K562 (cell line): ENCODE data around the gene AHCYL2. TPM values are rescaled to one million over a fixed set of nuclear protein-coding genes. Genes with fewer than 3 reads are reported as not detected.

ENCODE experiments used
- ATAC-seq: fragments of 200-7000 bp; cut with Tn5 transposase; 3 replicates; pipeline ENCODE4 v1.9.1; 2020; ENCODE audit warnings: moderate library complexity
- BruUV-seq: library from RNA; stranded (reverse); fragments of 400-500 nt; replicated peaks from 2 replicates; lab custom pipeline; 2021; lab: Mats Ljungman, UMichigan
- CTCF ChIA-PET: fragments of 300-600 bp; formaldehyde crosslinking; extraction: SDS; loops from one replicate; lab custom pipeline; 2021; ENCODE audit warnings: low intra/inter-chr PET ratio; lab: Yijun Ruan, JAX
- POLR2A ChIA-PET: fragments of 300-600, 350-650 bp; sonication (Branson Sonifier 250); formaldehyde crosslinking; extraction: SDS; loops from one replicate; lab custom pipeline; 2021; ENCODE audit warnings: antibody characterized with exemption, inconsistent platforms; lab: Yijun Ruan, JAX
- DNase-seq, 4 experiments: peaks; one replicate each; pipeline versions ENCODE4 v3.0.0 to v3.0.0-alpha.2; 2011 to 2018; ENCODE audit warnings: low spot score in 3 of 4, mixed read lengths in 3 of 4; ENCODE audit errors: extremely low read depth in 1 of 4
- FAIRE-seq: peaks from 2 replicates; lab custom pipeline; 2011; peaks lifted over from hg19 to GRCh38; lab: Jason Lieb, UNC
- H2AFZ ChIP-seq: 2 replicates; pipeline ENCODE4 v1.6.0; 2011; ENCODE audit warnings: low read depth, low read length, control low read depth, inconsistent platforms
- H3K27ac ChIP-seq: fragments of 200-600 bp; 3 replicates; pipeline ENCODE4 v1.8.0; 2011; ENCODE audit warnings: low read depth, mild to moderate bottlenecking, control low read depth, inconsistent platforms, low read length, moderate library complexity, mixed read lengths; ENCODE audit errors: extremely low read depth
- H3K27me3 ChIP-seq, 2 experiments: fragments of 300-600 bp in 1 of 2; 2 replicates in 1 of 2; 3 replicates in 1 of 2; pipeline versions ENCODE4 v1.6.0 to v1.8.0; 2011; ENCODE audit warnings: inconsistent platforms in 2 of 2, low read length in 2 of 2, mild to moderate bottlenecking in 1 of 2, mixed read lengths in 1 of 2, moderate library complexity in 1 of 2; ENCODE audit not compliant: control insufficient read depth in 2 of 2, insufficient read depth in 2 of 2
- H3K36me3 ChIP-seq: fragments of 300-600 bp; 3 replicates; pipeline ENCODE4 v1.8.0; 2011; ENCODE audit warnings: mild to moderate bottlenecking, low read length, inconsistent platforms; ENCODE audit not compliant: control insufficient read depth, insufficient read depth
- H3K4me1 ChIP-seq, 2 experiments: fragments of 200-600 bp in 1 of 2; replicated peaks in 1 of 2; 2 replicates in 1 of 2; 3 replicates in 1 of 2; pipeline versions ENCODE4 v1.5.1 to v1.8.0; 2011; ENCODE audit warnings: inconsistent platforms in 2 of 2, low read length in 2 of 2, mild to moderate bottlenecking in 1 of 2, mixed read lengths in 1 of 2, moderate library complexity in 1 of 2; ENCODE audit not compliant: control insufficient read depth in 2 of 2, insufficient read depth in 2 of 2
- H3K4me2 ChIP-seq: 2 replicates; pipeline ENCODE4 v1.6.1; 2011; ENCODE audit warnings: low read length, control low read depth, inconsistent platforms, mixed read lengths; ENCODE audit not compliant: insufficient read depth
- H3K4me3 ChIP-seq: fragments of 200-600 bp; sonication (generic), shearing (Covaris generic); 2 replicates; pipeline ENCODE4 v1.5.1; 2016; ENCODE audit warnings: control low read depth, inconsistent platforms
- H3K79me2 ChIP-seq: fragments of 200-600 bp; 3 replicates; pipeline ENCODE4 v1.8.0; 2011; ENCODE audit warnings: low read length, inconsistent platforms; ENCODE audit not compliant: control insufficient read depth, insufficient read depth
- H3K9ac ChIP-seq, 2 experiments: 2 replicates each; pipeline versions ENCODE4 v1.6.0 to v1.6.1; 2011; ENCODE audit warnings: low read depth in 2 of 2, low read length in 2 of 2, control low read depth in 1 of 2, inconsistent platforms in 1 of 2, mild to moderate bottlenecking in 1 of 2, mixed read lengths in 1 of 2; ENCODE audit not compliant: insufficient read depth in 1 of 2
- H3K9me1 ChIP-seq: one replicate; pipeline ENCODE4 v1.6.0; 2011; ENCODE audit warnings: inconsistent platforms, mild to moderate bottlenecking, low read length, moderate library complexity; ENCODE audit not compliant: control insufficient read depth, insufficient read depth
- H3K9me3 ChIP-seq: replicated peaks from 2 replicates; pipeline ENCODE4 v1.5.1; 2011; ENCODE audit warnings: low read depth, low read length, inconsistent platforms; ENCODE audit not compliant: control insufficient read depth, insufficient read depth
- H4K20me1 ChIP-seq: replicated peaks from 2 replicates; pipeline ENCODE4 v1.6.1; 2011; ENCODE audit warnings: low read length, inconsistent platforms, mixed read lengths; ENCODE audit not compliant: control insufficient read depth, insufficient read depth
- CHD2 ChIP-seq: IDR thresholded peaks from 2 replicates; pipeline ENCODE4 v1.6.1; 2011; ENCODE audit warnings: low read depth, low read length
- SREBF2 ChIP-seq: sonication (generic); formaldehyde crosslinking; IDR thresholded peaks from 2 replicates; pipeline ENCODE4 v1.4.0; 2020; ENCODE audit warnings: mild to moderate bottlenecking, missing genetic modification reagents
- WGBS: fragments of 100-300 bp; shearing (Covaris generic); methylation state at CpG from one replicate; pipeline ENCODE4 v1.1.6; 2016; ENCODE audit warnings: low coverage, mixed read lengths; ENCODE audit not compliant: insufficient coverage; ENCODE audit errors: missing lambda C conversion rate; 5-methylcytosine and 5-hydroxymethylcytosine counted together
- in situ Hi-C: fragments of 300-500 bp; cut with MboI; formaldehyde crosslinking; loops from 4 replicates; pipeline ENCODE4 v1.15.0; 2018; ENCODE audit warnings: inconsistent platforms, mixed read lengths
- intact Hi-C: fragments of 100-400 bp; cut with micrococcal nuclease; formaldehyde crosslinking; loops from 2 replicates; pipeline ENCODE4 v1.14.2; 2022
- polyA plus RNA-seq, 8 experiments: library from polyadenylated mRNA; depleted of rRNA in 4 of 8; stranded (reverse) in 5 of 8; unstranded in 3 of 8; fragments of >200 nt; fragmentation: Nextera tagmentation in 2 of 8; fragmentation: Illumina TruSeq in 1 of 8; extraction: Ambion mirVana in 2 of 8; extraction: Trizol in 1 of 8; gene quantifications; 2 replicates each; pipeline versions ENCODE4 v1.2.1 to v1.2.3, GENCODE V29; 2011 to 2014; ENCODE audit warnings: inconsistent platforms in 1 of 8, missing spikeins in 1 of 8
- total RNA-seq, 7 experiments: library from RNA; depleted of rRNA in 6 of 7; stranded (reverse); fragments of >200 nt in 6 of 7; fragmentation: Illumina TruSeq in 2 of 7; extraction: Trizol in 2 of 7; gene quantifications; 2 replicates each; pipeline versions ENCODE4 v1.2.1 to v1.2.3, GENCODE V29; 2011 to 2021; ENCODE audit warnings: low replicate concordance in 1 of 7
- TF ChIP-seq, protein P1 (sequence below): fragments of 250-450 bp; sonication (Bioruptor Pico); IDR thresholded peaks from 2 replicates; pipeline ENCODE4 v1.4.0; 2020; ENCODE audit warnings: mild to moderate bottlenecking, moderate library complexity
- TF ChIP-seq, protein P2 (sequence below): fragments of 250-450 bp; sonication (Bioruptor Pico); IDR thresholded peaks from 2 replicates; pipeline ENCODE4 v1.8.0; 2022; ENCODE audit warnings: inconsistent platforms
- TF ChIP-seq, protein P3 (sequence below), 3 experiments: fragments of 200-800 bp in 1 of 3; fragments of 250-450 bp in 1 of 3; fragments of 450-650 bp in 1 of 3; sonication (Bioruptor Pico) in 1 of 3; sonication (Bioruptor generic) in 1 of 3; formaldehyde crosslinking in 1 of 3; IDR thresholded peaks; 2 replicates each; pipeline versions ENCODE4 v1.6.1 to v1.8.0; 2016 to 2022; ENCODE audit warnings: mild to moderate bottlenecking in 2 of 3, missing genetic modification characterization in 2 of 3, missing compliant biosample characterization in 1 of 3, moderate library complexity in 1 of 3
- TF ChIP-seq, protein P4 (sequence below): fragments of 250-450 bp; sonication (Bioruptor Pico); IDR thresholded peaks from 2 replicates; pipeline ENCODE4 v1.5.0; 2021; ENCODE audit warnings: mild to moderate bottlenecking, borderline replicate concordance

Gene AHCYL2
- total and polyA plus RNA-seq, 9 of the 15 experiments (the other 6 are each of a cell fraction or from before 2014, with no cell fraction given): 0.93 to 10.5 (median 5.2) TPM

DNA sequence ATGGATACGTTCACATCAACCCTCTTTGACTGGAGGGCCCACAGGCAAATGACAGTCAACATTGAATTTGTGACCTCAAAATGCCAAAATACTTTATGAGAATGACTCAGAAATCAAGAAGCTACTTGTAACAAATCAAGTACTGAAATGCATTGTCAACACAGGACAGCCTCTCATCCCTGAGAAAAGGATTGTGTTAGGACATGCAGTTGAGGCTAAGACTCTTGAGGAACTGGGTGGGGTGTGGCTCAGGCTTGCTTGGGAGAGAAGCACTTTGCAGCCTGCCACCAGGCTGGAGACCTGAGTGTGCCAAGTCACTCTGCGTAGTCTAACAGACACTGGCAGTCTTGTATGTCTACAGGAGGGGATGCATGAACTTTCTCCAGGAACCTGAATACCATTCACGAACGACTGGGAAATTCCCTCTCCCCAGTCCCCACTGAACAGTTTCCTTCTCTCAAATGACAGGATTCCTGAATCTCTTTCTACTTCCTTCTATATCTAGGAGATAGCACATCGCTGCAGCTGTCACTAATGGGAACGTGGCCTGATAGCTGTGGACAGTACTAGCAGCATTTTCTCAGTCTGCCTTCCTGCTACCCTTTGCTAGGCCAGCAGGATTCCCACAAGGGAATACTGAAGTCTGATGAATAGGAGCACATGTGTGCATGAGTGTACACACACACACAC lies 39.7 kb upstream of the AHCYL2 start (continued):
- TF ChIP-seq, protein P1, sequence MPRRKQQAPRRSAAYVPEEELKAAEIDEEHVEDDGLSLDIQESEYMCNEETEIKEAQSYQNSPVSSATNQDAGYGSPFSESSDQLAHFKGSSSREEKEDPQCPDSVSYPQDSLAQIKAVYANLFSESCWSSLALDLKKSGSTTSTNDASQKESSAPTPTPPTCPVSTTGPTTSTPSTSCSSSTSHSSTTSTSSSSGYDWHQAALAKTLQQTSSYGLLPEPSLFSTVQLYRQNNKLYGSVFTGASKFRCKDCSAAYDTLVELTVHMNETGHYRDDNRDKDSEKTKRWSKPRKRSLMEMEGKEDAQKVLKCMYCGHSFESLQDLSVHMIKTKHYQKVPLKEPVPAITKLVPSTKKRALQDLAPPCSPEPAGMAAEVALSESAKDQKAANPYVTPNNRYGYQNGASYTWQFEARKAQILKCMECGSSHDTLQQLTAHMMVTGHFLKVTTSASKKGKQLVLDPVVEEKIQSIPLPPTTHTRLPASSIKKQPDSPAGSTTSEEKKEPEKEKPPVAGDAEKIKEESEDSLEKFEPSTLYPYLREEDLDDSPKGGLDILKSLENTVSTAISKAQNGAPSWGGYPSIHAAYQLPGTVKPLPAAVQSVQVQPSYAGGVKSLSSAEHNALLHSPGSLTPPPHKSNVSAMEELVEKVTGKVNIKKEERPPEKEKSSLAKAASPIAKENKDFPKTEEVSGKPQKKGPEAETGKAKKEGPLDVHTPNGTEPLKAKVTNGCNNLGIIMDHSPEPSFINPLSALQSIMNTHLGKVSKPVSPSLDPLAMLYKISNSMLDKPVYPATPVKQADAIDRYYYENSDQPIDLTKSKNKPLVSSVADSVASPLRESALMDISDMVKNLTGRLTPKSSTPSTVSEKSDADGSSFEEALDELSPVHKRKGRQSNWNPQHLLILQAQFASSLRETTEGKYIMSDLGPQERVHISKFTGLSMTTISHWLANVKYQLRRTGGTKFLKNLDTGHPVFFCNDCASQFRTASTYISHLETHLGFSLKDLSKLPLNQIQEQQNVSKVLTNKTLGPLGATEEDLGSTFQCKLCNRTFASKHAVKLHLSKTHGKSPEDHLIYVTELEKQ (CRISPR knock-in tag): no peak
- TF ChIP-seq, protein P2, sequence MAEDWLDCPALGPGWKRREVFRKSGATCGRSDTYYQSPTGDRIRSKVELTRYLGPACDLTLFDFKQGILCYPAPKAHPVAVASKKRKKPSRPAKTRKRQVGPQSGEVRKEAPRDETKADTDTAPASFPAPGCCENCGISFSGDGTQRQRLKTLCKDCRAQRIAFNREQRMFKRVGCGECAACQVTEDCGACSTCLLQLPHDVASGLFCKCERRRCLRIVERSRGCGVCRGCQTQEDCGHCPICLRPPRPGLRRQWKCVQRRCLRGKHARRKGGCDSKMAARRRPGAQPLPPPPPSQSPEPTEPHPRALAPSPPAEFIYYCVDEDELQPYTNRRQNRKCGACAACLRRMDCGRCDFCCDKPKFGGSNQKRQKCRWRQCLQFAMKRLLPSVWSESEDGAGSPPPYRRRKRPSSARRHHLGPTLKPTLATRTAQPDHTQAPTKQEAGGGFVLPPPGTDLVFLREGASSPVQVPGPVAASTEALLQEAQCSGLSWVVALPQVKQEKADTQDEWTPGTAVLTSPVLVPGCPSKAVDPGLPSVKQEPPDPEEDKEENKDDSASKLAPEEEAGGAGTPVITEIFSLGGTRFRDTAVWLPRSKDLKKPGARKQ (CRISPR knock-in tag): no peak

DNA sequence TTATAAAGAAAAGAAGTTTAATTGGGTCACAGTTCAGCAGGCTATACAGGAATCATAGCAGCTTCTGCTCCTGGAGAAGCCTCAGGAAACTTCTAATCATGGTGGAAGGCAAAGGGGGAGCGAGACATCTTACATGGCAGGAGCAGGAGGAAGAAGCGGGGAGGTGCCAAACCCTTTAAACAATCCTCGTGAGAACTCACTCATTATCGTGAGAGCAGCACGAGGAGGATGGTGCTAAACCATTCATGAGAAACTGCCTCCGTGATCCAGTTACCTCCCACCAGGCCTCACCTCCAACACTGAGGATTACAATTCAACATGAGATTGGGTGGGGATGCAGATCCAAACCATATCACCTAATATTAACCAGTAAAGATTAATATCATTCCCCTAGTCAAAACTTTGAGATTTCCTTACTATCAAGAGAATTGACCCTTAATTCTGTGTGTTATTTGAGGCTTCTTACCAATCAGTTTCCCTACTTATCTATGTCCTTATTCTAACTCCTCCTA lies 38.0 kb upstream of the AHCYL2 start:
- Histone ChIP-seq H4K20me1 (no peaks in the 10 kb centered on the region; the same call in 1 of the 2 replicates), H2AFZ (no peak overlapping the region; the same call in 1 of the 2 replicates), H3K4me2 (no peak overlapping the region), H3K27ac (no peak overlapping the region), H3K9ac (no peak overlapping the region), H3K9me3 (no peaks in the 10 kb centered on the region), H3K9me1 (no peaks in the 10 kb centered on the region), H3K36me3 (no peaks in the 10 kb centered on the region), H3K4me1 (peaks cover 0 to 13% of the 10 kb centered on the region in 2 experiments; a peak in 2 of 5 replicates), H3K27me3 (peaks cover 61 to 63% of the 10 kb centered on the region in 2 experiments), H3K4me3 (no peak overlapping the region), H3K79me2 (no peaks in the 10 kb centered on the region)
- intact Hi-C loops: no loop called here
- TF ChIP-seq CHD2: peak; percentile 79
- TF ChIP-seq, protein P3, sequence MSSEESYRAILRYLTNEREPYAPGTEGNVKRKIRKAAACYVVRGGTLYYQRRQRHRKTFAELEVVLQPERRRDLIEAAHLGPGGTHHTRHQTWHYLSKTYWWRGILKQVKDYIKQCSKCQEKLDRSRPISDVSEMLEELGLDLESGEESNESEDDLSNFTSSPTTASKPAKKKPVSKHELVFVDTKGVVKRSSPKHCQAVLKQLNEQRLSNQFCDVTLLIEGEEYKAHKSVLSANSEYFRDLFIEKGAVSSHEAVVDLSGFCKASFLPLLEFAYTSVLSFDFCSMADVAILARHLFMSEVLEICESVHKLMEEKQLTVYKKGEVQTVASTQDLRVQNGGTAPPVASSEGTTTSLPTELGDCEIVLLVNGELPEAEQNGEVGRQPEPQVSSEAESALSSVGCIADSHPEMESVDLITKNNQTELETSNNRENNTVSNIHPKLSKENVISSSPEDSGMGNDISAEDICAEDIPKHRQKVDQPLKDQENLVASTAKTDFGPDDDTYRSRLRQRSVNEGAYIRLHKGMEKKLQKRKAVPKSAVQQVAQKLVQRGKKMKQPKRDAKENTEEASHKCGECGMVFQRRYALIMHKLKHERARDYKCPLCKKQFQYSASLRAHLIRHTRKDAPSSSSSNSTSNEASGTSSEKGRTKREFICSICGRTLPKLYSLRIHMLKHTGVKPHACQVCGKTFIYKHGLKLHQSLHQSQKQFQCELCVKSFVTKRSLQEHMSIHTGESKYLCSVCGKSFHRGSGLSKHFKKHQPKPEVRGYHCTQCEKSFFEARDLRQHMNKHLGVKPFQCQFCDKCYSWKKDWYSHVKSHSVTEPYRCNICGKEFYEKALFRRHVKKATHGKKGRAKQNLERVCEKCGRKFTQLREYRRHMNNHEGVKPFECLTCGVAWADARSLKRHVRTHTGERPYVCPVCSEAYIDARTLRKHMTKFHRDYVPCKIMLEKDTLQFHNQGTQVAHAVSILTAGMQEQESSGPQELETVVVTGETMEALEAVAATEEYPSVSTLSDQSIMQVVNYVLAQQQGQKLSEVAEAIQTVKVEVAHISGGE (CRISPR knock-in tag; IDR thresholded peaks at IDR 0.05): no peak
- TF ChIP-seq SREBF2: no peak
- TF ChIP-seq, protein P4, sequence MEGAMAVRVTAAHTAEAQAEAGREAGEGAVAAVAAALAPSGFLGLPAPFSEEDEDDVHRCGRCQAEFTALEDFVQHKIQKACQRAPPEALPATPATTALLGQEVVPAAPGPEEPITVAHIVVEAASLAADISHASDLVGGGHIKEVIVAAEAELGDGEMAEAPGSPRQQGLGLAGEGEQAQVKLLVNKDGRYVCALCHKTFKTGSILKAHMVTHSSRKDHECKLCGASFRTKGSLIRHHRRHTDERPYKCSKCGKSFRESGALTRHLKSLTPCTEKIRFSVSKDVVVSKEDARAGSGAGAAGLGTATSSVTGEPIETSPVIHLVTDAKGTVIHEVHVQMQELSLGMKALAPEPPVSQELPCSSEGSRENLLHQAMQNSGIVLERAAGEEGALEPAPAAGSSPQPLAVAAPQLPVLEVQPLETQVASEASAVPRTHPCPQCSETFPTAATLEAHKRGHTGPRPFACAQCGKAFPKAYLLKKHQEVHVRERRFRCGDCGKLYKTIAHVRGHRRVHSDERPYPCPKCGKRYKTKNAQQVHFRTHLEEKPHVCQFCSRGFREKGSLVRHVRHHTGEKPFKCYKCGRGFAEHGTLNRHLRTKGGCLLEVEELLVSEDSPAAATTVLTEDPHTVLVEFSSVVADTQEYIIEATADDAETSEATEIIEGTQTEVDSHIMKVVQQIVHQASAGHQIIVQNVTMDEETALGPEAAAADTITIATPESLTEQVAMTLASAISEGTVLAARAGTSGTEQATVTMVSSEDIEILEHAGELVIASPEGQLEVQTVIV (CRISPR knock-in tag): no peak
- ATAC-seq: peak; percentile 74
- ChIA-PET CTCF (no interaction called here), POLR2A (interaction anchor here (0.8 kb wide), 1 partner anchor 20 kb away, joined by 3 read pairs; no protein-coding TSS in a partner anchor)
- DNase-seq: no peak
- in situ Hi-C loops: no loop called here
- no TSS peak for BruUV-seq
- WGBS: under 1% methylated on average over 6 of the region's 6 CpGs
- FAIRE-seq: no peak
